HG02798 (cell line): ENCODE results near the gene CRYBG2.
"Not testable (repeated sequence)": the region's sequence is repeated elsewhere in the genome, so short reads cannot be mapped to it uniquely, and the experiment has no call there.

ENCODE experiments used
- ATAC-seq: cut with Tn5 transposase; IDR thresholded peaks from one replicate; pipeline ENCODE4 v1.9.1; 2021; ENCODE audit warnings: mild to moderate bottlenecking; ENCODE audit not compliant: unreplicated experiment, poor library complexity

Gene CRYBG2

GRCh38 chr1:26297057-26297790, 56.7 kb downstream of the CRYBG2 start:
- no peak for ATAC-seq

DNA sequence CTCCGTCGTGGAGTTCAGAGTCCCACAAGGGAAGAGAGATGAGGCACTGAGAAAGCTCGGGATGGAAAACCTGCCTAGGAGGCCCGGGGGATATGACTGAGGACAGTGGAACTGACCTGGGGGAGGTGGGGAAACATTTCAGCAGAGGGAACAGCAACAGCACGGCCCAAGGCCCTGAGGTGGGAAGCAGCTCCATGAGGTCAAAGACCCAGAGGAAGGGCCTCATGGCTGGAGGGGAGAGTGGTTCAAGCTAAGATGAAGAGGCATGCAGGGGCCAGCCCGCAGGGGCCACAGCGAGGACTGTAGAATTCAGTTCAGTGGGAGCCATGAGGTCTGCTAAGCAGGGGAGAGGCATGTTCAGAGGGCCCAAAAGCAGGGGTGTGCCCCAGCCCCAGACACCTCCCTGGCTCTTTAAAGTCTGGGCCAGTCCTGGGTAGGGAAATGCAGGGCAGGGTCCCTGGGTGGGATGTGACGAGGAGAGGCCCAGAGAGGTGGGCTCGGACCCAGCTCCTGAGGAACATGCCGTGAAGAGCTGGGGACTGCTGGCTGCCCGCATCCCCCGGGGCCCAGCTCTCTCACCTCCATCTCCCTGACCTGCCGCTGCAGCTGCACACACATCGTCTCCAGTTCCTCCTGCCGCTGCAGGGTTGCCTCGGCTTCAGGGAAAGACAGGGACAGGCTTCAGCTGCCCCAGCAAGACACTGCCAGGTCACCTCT, 57.4 kb downstream of the CRYBG2 start:
- ATAC-seq = no peak

DNA sequence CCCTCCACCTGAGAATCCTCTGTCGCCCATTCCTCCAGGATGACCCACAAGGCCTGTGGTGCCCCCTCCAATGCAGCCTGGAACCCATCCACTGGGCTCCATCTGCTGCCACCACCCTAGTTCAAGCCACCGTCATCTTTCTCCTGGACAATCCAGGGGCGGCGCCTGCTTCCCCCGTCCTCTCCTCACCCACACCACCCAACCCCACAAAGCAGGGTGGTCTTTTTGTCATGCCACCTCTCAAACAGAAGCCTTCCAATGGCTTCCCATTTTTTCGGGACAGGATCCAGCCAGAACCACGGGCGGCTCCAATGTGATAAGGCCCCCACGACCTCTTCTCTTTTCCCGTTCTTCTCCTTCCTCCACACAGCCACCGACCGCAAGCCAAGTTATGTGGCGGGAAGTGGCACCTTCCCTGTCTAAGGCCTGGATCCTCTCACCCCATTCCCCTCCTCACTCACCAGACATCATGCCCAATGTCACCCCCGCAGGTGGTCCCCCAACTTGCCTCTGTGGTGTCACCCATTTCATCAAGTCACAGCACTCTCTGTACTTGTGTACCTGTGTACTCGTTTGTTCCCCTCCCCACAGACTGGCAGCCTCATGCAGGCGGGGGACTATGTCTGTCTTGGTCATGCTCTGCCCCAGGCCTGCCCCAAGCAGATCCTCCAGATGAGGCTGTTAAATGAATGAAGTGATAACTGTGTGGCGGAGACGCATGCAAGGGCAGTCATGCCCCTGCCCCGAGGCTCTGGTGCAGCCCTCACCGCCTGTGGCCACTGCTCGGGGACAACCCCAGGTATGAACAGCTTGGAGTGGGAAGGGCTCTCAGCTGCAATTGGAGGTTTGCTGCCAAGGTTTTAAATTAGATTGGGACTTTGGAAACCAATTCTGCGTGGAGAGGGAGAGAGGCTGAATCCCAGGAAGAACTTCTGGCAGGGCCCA, 58.5 kb downstream of the CRYBG2 start:
- ATAC-seq = no peak

- no peak for ATAC-seq
Measured at GRCh38 chr1:26293911-26294463, 59.9 kb downstream of the CRYBG2 start.

- not testable (repeated sequence) for ATAC-seq
Measured at GRCh38 chr1:26292735-26293134, 61.2 kb downstream of the CRYBG2 start.

DNA sequence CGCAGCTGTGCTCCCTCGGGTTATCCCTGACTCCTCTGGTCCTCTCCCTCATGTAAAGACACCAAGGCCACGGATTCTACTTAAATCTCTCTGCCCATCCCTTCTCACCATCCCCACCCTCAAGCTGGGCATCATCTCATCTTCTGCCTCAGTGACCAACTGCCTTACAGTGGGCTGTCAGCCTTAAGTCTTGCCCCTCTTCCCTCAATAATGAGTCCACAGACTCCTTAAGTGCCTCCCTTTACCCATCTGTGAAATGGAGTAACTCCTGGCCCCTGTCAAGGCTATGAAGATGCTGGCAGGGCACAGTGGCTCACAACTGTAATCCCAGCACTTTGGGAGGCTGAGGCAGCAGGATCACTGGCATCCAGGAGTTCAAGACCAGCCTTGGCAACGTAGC, 62.0 kb downstream of the CRYBG2 start:
- no peak for ATAC-seq

DNA sequence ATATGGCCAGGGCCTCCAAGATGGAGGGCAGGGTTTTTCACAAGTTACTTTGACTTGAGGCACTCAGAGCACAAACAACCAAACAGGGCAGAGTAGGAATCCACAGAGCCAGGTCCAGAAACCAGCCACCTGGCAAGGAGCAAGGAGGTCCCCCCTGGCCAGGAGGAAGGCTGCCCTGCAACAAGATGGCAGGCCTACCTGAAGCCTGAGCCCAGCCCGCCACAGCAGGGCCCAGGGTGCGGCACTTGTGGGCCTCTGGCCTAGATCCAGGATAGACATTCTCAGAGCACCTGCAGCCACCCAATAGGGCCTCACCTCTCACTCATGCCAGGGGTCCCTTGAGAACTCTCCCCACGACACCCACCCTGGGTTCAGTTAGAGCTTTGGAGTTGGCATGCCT, 62.5 kb downstream of the CRYBG2 start:
- no peak for ATAC-seq

GRCh38 chr1:26290882-26291261, 63.1 kb downstream of the CRYBG2 start:
- no peak for ATAC-seq

GRCh38 chr1:26290122-26290881, 63.6 kb downstream of the CRYBG2 start:
- no peak for ATAC-seq

GRCh38 chr1:26289158-26290059, 64.5 kb downstream of the CRYBG2 start:
- peak; percentile 36 for ATAC-seq

GRCh38 chr1:26288311-26288941, 65.5 kb downstream of the CRYBG2 start:
- ATAC-seq = no peak

DNA sequence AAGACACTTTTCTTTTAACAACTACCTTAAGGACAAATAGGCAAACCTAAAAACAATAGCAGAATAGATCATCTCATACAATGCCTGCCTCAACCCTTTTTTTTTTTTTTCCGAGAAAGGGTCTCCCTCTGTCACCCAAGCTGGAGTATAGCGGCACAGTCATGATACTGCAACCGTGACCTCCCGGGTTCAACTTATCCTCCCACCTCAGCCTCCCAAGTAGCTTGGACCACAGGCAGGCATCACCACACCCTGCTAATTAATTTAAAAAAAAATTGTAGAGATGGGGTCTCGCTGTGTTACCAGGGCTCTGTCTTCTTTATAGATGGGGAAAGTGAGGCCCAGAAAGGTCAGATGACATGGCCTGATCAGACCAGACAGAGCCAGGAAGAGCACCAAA, 66.1 kb downstream of the CRYBG2 start:
- ATAC-seq = no peak

DNA sequence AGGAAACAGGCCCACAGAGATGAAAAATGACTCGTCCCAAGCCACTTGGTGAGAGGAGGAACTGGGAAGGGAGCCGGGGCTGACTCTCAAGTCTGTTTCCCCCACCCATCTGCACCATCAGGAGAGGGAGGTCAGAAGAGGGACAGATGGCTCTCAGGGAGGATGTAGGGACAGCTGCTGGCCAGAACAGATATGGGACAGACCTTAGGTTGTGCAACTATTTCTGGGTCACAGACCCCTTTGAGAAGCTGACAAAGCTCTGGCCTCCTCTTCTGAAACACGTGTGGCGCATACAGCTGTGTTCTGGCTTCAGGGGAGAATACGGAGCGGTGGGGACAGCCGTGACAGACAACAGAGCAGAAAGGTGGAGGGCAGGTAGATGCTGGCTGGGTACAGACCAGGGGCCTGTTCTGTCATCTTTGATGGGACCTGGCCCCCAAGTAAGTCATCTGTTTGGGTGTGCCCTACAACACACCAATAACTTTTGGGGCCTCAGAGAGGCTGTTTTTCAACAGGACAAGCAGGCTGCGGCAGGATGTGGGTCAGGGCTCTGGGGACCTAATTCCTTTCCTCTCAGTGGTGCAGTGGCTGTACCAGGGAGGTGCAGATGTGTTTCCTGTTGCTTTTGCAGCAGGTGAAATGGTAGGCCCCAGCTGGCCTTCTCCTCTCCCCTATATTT, 66.8 kb downstream of the CRYBG2 start:
- ATAC-seq = no peak

DNA sequence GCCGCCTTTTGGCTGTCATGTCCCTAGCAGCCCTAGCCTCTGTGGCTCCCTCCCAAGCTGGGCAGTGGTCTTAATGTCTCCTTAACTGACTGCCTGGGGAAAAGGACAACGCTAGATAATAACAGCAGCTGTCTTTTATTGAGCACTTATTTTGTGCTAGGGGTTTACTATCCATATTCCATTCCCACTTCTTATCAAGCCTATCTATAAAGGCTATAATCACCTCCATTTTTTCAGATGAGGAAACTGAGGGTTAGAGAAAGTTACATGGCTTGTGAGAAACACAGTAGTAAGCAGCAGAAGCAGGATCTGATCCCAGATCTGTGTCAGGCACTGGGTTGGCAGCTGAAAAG, 67.9 kb downstream of the CRYBG2 start:
- no peak for ATAC-seq

DNA sequence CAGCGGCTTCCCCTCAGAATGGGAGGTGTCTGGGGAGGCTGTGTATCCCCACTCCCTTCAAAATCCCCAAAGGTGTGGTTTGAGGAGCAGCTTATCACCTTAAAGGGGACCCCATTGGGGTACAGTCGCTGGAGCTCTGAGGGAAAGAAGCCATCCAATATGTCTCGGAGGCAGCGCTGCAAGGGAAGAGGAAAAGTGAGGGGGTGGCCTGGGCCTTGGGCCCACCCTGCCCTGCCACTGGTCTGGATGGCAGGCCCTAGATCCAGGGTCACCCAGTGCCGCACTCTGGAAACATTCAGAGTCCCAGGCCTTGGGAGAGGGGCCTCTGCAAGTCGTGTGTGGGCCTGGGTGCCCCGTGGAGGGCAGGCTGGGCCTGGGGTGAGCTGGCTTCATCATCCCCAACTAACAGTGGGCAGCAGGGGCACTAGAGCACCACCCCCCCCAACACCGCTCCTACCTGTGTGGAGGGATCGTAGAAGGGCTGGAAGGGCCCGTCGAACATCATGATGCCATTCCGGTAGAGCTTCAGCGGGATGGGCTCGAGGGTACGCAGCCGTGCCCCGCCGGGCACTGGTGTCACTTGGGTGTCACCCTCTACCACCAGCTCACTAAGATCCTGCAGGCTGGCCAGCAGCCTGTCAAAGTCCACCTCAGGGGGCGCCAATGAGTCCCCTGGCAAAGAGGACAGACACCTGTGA, 68.4 kb downstream of the CRYBG2 start:
- ATAC-seq = no peak

GRCh38 chr1:26284597-26285347, 69.2 kb downstream of the CRYBG2 start:
- peak; percentile 30 for ATAC-seq
